ENCODE measurements around the gene ASAP3.

ASAP3 gene

GRCh38 chr1:23483321-23484252 lies at the start of gene ASAP3:
TSS of gene ASAP3 (minus strand) at chr1:23484179. CDS start at chr1:23484133, 46 bp downstream.
- in situ Hi-C loops (cut with HindIII; ENCODE audit: low sequenced_read_pairs): no loop called here

GRCh38 chr1:23533246-23534023 lies 49.5 kb upstream of the ASAP3 start:
- in situ Hi-C loops (cut with HindIII; ENCODE audit: low sequenced_read_pairs): no loop called here

GRCh38 chr1:23531562-23532094 lies 47.6 kb upstream of the ASAP3 start:
- in situ Hi-C loops (cut with HindIII; ENCODE audit: low sequenced_read_pairs): no loop called here

- in situ Hi-C loops (cut with HindIII; ENCODE audit: low sequenced_read_pairs): no loop called here
Observed at GRCh38 chr1:23530747-23531561, 47.0 kb upstream of the ASAP3 start, which contains the start of gene E2F2. TSS of gene E2F2 (minus strand) at chr1:23531233. CDS start at chr1:23530793, 440 bp downstream.

- in situ Hi-C loops (cut with HindIII; ENCODE audit: low sequenced_read_pairs): no loop called here
Observed at GRCh38 chr1:23530087-23530746, 46.2 kb upstream of the ASAP3 start.

- in situ Hi-C loops (cut with HindIII; ENCODE audit: low sequenced_read_pairs): no loop called here
Observed at GRCh38 chr1:23529146-23530086, 45.4 kb upstream of the ASAP3 start.

- in situ Hi-C loops (cut with HindIII; ENCODE audit: low sequenced_read_pairs): no loop called here
Observed at GRCh38 chr1:23528250-23528978, 44.4 kb upstream of the ASAP3 start.

- in situ Hi-C loops (cut with HindIII; ENCODE audit: low sequenced_read_pairs): no loop called here
Observed at GRCh38 chr1:23527900-23528249, 43.9 kb upstream of the ASAP3 start.

GRCh38 chr1:23527366-23527765 lies 43.4 kb upstream of the ASAP3 start:
- in situ Hi-C loops (cut with HindIII; ENCODE audit: low sequenced_read_pairs): no loop called here

- in situ Hi-C loops (cut with HindIII; ENCODE audit: low sequenced_read_pairs): no loop called here
Observed at GRCh38 chr1:23526329-23527041, 42.5 kb upstream of the ASAP3 start.

- in situ Hi-C loops (cut with HindIII; ENCODE audit: low sequenced_read_pairs): no loop called here
Observed at GRCh38 chr1:23525558-23526250, 41.7 kb upstream of the ASAP3 start.

GRCh38 chr1:23524716-23525401 lies 40.9 kb upstream of the ASAP3 start:
- in situ Hi-C loops (cut with HindIII; ENCODE audit: low sequenced_read_pairs): no loop called here

GRCh38 chr1:23524163-23524562 lies 40.2 kb upstream of the ASAP3 start:
- in situ Hi-C loops (cut with HindIII; ENCODE audit: low sequenced_read_pairs): no loop called here

- in situ Hi-C loops (cut with HindIII; ENCODE audit: low sequenced_read_pairs): no loop called here
Observed at GRCh38 chr1:23522244-23522982, 38.4 kb upstream of the ASAP3 start.

- in situ Hi-C loops (cut with HindIII; ENCODE audit: low sequenced_read_pairs): no loop called here
Observed at GRCh38 chr1:23521588-23521987, 37.6 kb upstream of the ASAP3 start.

GRCh38 chr1:23517581-23517980 lies 33.6 kb upstream of the ASAP3 start:
- in situ Hi-C loops (cut with HindIII; ENCODE audit: low sequenced_read_pairs): no loop called here

Data from DLD1 (cell line).